Measurements from ENCODE around the gene NEK8.

GRCh38 chr17:28685366-28685765 is 43.2 kb upstream of the NEK8 start:
- TF ChIP-seq CTCF (IDR thresholded peaks at IDR 0.05; ENCODE audit: insufficient read depth, low read depth, low read length), result no peak
- TF ChIP-seq EZH2 (IDR thresholded peaks at IDR 0.05; ENCODE audit: insufficient read depth, low read length), result no peak
